Neural cell (in vitro differentiated cells): ENCODE results near the gene TMEM132C. TPM values are rescaled to one million over a fixed set of nuclear protein-coding genes. Genes with fewer than 3 reads are reported as not detected.

Experiments used
- H2AFZ ChIP-seq: fragments of 200-600, 300-800 bp; sonication (generic), shearing (Covaris generic); 2 replicates; pipeline ENCODE4 v1.6.0; 2014; ENCODE audit warnings: low read depth, mild to moderate bottlenecking, antibody characterized with exemption, low read length, moderate library complexity
- H3F3A ChIP-seq: fragments of 200-600 bp; shearing (Covaris generic); 2 replicates; pipeline ENCODE4 v1.6.1; 2016; ENCODE audit warnings: mild to moderate bottlenecking, moderate library complexity, mixed read lengths, antibody characterized with exemption, low read length; ENCODE audit not compliant: insufficient read depth, poor library complexity, severe bottlenecking
- H3K27ac ChIP-seq: fragments of 200-600, 300-800 bp; sonication (generic), shearing (Covaris generic); 2 replicates; pipeline ENCODE4 v1.5.1; 2014; ENCODE audit warnings: mild to moderate bottlenecking, low read length, moderate library complexity
- H3K27me3 ChIP-seq: fragments of 300-800, 200-600 bp; sonication (generic), shearing (Covaris generic); 2 replicates; pipeline ENCODE4 v1.6.0; 2014; ENCODE audit warnings: mild to moderate bottlenecking, low read depth, low read length, moderate library complexity; ENCODE audit not compliant: insufficient read depth
- H3K36me3 ChIP-seq: fragments of 300-800, 200-600 bp; sonication (generic), shearing (Covaris generic); 2 replicates; pipeline ENCODE4 v1.5.1; 2014; ENCODE audit warnings: mild to moderate bottlenecking, antibody characterized with exemption, low read length, moderate library complexity; ENCODE audit not compliant: insufficient read depth
- H3K4me2 ChIP-seq: fragments of 300-800, 200-600 bp; sonication (generic), shearing (Covaris generic); 2 replicates; pipeline ENCODE4 v1.6.0; 2014; ENCODE audit warnings: mild to moderate bottlenecking, low read length
- H3K4me3 ChIP-seq: fragments of 300-800, 200-600 bp; sonication (generic), shearing (Covaris generic); 2 replicates; pipeline ENCODE4 v1.5.1; 2014; ENCODE audit warnings: mild to moderate bottlenecking, low read length, moderate library complexity
- H3K79me2 ChIP-seq: fragments of 200-600 bp; shearing (Covaris generic); replicated peaks from 2 replicates; pipeline ENCODE4 v1.6.0; 2014; ENCODE audit warnings: mild to moderate bottlenecking, low read length, moderate library complexity; ENCODE audit not compliant: insufficient read depth
- H3K9ac ChIP-seq: fragments of 300-800, 200-600 bp; sonication (generic), shearing (Covaris generic); 2 replicates; pipeline ENCODE4 v1.6.1; 2016; ENCODE audit warnings: mild to moderate bottlenecking, low read length, mixed read lengths
- H3K9me2 ChIP-seq: fragments of 200-600 bp; shearing (Covaris generic); 2 replicates; pipeline ENCODE4 v1.6.1; 2016; ENCODE audit warnings: mild to moderate bottlenecking, low read length, mixed read lengths; ENCODE audit not compliant: insufficient read depth
- H3K9me3 ChIP-seq: fragments of 200-600, 300-800 bp; sonication (generic), shearing (Covaris generic); 2 replicates; pipeline ENCODE4 v1.6.1; 2016; ENCODE audit warnings: mild to moderate bottlenecking, mixed run types, low read length, moderate library complexity, mixed read lengths
- H4K20me1 ChIP-seq: fragments of 200-600 bp; shearing (Covaris generic); 2 replicates; pipeline ENCODE4 v1.6.1; 2016; ENCODE audit warnings: mild to moderate bottlenecking, mixed run types; ENCODE audit not compliant: insufficient read depth
- EP300 ChIP-seq: fragments of 450-650 bp; conservative IDR thresholded peaks from 2 replicates; pipeline ENCODE4 v1.6.1; 2014; ENCODE audit warnings: antibody characterized with exemption, mild to moderate bottlenecking, moderate library complexity; ENCODE audit not compliant: poor library complexity, severe bottlenecking
- EZH2 ChIP-seq: fragments of 200-600, 300-800 bp; shearing (Covaris generic), sonication (generic); IDR thresholded peaks from 2 replicates; pipeline ENCODE4 v1.6.1; 2014; ENCODE audit warnings: antibody characterized with exemption, low read length, borderline replicate concordance, mild to moderate bottlenecking; ENCODE audit not compliant: insufficient read depth, poor library complexity, severe bottlenecking
- MXI1 ChIP-seq: fragments of 450-650 bp; conservative IDR thresholded peaks from 2 replicates; pipeline ENCODE4 v1.6.1; 2014; ENCODE audit warnings: antibody characterized with exemption, mild to moderate bottlenecking; ENCODE audit not compliant: poor library complexity, severe bottlenecking
- POLR2AphosphoS5 ChIP-seq: IDR thresholded peaks from 2 replicates; pipeline ENCODE4 v1.6.1; 2012
- RAD21 ChIP-seq: fragments of 450-650 bp; conservative IDR thresholded peaks from 2 replicates; pipeline ENCODE4 v1.6.1; 2014; ENCODE audit warnings: antibody characterized with exemption, mild to moderate bottlenecking, moderate library complexity
- SMC3 ChIP-seq: fragments of 450-650 bp; conservative IDR thresholded peaks from 2 replicates; pipeline ENCODE4 v1.6.1; 2014; ENCODE audit warnings: antibody characterized with exemption, mild to moderate bottlenecking, moderate library complexity; ENCODE audit not compliant: poor library complexity
- TAF1 ChIP-seq: IDR thresholded peaks from 2 replicates; pipeline ENCODE4 v1.6.1; 2012; ENCODE audit warnings: low read depth
- polyA plus RNA-seq: library from polyadenylated mRNA; depleted of rRNA; stranded (reverse); fragments of >200 nt; gene quantifications from 2 replicates; pipeline ENCODE4 v1.2.3, GENCODE V29; 2014
- TF ChIP-seq, protein P1 (sequence below): IDR thresholded peaks from 2 replicates; pipeline ENCODE4 v1.6.1; 2012; ENCODE audit warnings: borderline replicate concordance
- TF ChIP-seq, protein P2 (sequence below): fragments of 450-650 bp; IDR thresholded peaks from 2 replicates; pipeline ENCODE4 v1.5.1; 2014; ENCODE audit warnings: antibody characterized with exemption, mild to moderate bottlenecking, moderate library complexity; ENCODE audit not compliant: poor library complexity, severe bottlenecking

TMEM132C gene
- polyA plus RNA-seq, 1 donor from 2014 or later = 0.06 TPM

DNA sequence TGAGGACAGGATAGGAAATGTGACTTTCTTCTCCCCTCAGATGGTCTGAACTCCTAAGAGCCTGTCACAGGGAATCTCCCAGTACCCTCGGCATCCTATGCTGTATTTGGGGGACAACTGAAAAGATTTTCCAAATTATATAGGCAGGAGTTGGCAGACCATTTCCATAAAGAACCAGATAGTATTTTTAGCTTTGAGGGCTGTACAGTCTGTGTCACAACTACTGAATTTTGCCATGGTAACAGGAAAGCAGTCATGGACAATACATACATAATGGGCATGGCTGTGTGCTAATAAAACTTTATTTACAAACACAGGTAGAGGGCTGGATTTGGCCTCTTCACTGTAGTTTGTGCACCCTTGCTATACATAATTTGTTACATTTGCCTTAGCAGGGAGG is 30.4 kb upstream of the TMEM132C start:
- Histone ChIP-seq H3K4me3 (no peak overlapping the region), H3K27me3 (no peaks in the 10 kb centered on the region), H4K20me1 (no peaks in the 10 kb centered on the region), H3K27ac (no peak overlapping the region), H3F3A (no peaks in the 10 kb centered on the region), H3K9me3 (no peaks in the 10 kb centered on the region), H3K9me2 (no peaks in the 10 kb centered on the region), H3K36me3 (no peaks in the 10 kb centered on the region), H3K79me2 (no peaks in the 10 kb centered on the region), H3K4me2 (no peak overlapping the region), H3K9ac (no peak overlapping the region), H2AFZ (no peak overlapping the region)
- TF ChIP-seq POLR2AphosphoS5 (no peak), RAD21 (no peak), SMC3 (no peak), TAF1 (no peak), EZH2 (no peak), EP300 (no peak), MXI1 (no peak)
- TF ChIP-seq, protein P1, sequence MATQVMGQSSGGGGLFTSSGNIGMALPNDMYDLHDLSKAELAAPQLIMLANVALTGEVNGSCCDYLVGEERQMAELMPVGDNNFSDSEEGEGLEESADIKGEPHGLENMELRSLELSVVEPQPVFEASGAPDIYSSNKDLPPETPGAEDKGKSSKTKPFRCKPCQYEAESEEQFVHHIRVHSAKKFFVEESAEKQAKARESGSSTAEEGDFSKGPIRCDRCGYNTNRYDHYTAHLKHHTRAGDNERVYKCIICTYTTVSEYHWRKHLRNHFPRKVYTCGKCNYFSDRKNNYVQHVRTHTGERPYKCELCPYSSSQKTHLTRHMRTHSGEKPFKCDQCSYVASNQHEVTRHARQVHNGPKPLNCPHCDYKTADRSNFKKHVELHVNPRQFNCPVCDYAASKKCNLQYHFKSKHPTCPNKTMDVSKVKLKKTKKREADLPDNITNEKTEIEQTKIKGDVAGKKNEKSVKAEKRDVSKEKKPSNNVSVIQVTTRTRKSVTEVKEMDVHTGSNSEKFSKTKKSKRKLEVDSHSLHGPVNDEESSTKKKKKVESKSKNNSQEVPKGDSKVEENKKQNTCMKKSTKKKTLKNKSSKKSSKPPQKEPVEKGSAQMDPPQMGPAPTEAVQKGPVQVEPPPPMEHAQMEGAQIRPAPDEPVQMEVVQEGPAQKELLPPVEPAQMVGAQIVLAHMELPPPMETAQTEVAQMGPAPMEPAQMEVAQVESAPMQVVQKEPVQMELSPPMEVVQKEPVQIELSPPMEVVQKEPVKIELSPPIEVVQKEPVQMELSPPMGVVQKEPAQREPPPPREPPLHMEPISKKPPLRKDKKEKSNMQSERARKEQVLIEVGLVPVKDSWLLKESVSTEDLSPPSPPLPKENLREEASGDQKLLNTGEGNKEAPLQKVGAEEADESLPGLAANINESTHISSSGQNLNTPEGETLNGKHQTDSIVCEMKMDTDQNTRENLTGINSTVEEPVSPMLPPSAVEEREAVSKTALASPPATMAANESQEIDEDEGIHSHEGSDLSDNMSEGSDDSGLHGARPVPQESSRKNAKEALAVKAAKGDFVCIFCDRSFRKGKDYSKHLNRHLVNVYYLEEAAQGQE = no peak
- TF ChIP-seq, protein P2, sequence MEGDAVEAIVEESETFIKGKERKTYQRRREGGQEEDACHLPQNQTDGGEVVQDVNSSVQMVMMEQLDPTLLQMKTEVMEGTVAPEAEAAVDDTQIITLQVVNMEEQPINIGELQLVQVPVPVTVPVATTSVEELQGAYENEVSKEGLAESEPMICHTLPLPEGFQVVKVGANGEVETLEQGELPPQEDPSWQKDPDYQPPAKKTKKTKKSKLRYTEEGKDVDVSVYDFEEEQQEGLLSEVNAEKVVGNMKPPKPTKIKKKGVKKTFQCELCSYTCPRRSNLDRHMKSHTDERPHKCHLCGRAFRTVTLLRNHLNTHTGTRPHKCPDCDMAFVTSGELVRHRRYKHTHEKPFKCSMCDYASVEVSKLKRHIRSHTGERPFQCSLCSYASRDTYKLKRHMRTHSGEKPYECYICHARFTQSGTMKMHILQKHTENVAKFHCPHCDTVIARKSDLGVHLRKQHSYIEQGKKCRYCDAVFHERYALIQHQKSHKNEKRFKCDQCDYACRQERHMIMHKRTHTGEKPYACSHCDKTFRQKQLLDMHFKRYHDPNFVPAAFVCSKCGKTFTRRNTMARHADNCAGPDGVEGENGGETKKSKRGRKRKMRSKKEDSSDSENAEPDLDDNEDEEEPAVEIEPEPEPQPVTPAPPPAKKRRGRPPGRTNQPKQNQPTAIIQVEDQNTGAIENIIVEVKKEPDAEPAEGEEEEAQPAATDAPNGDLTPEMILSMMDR = no peak

DNA sequence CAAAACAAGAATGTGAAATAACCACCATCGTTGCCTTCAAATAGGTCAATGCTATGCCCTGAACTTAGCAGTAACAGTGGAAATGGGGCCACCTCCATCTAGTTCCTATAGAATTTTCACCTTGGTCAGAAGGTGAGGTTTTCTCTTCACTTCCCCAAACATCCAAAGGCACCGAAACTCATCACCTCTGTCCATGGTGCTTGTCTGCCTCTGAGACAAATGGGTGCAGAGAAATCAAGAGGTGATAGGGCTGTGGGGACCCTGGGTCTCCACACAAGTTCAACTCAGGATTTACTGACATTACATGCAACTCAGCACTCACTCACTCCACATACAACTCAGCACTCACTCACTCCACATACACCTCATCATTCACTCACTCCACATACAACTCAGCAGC is 26.2 kb upstream of the TMEM132C start:
- no peak overlapping the region for H3K4me3 ChIP-seq
- no peaks in the 10 kb centered on the region for H3K79me2 ChIP-seq
- no peaks in the 10 kb centered on the region for H3K9me3 ChIP-seq
- H3K36me3 ChIP-seq = no peaks in the 10 kb centered on the region
- H3K9me2 ChIP-seq = no peaks in the 10 kb centered on the region
- H3K9ac ChIP-seq = no peak overlapping the region
- H3K4me2 ChIP-seq = no peak overlapping the region
- H3K27me3 ChIP-seq = no peaks in the 10 kb centered on the region
- no peak for TF ChIP-seq MXI1
- TF ChIP-seq, protein P2 = no peak
- TF ChIP-seq, protein P1 = no peak
- no peak for TF ChIP-seq SMC3
- no peak for TF ChIP-seq TAF1
- no peak for TF ChIP-seq POLR2AphosphoS5
- TF ChIP-seq EP300 = no peak
- no peak for TF ChIP-seq EZH2
- TF ChIP-seq RAD21 = no peak
- H2AFZ ChIP-seq = no peak overlapping the region
- H3K27ac ChIP-seq = no peak overlapping the region
- H3F3A ChIP-seq = no peaks in the 10 kb centered on the region
- no peaks in the 10 kb centered on the region for H4K20me1 ChIP-seq
